Neural cell (in vitro differentiated cells): ENCODE results near the gene GNAI1.

Experiments
- CTCF ChIP-seq: fragments of 450-650 bp; IDR thresholded peaks from 2 replicates; pipeline ENCODE4 v1.5.1; 2014; ENCODE audit warnings: antibody characterized with exemption, mild to moderate bottlenecking, moderate library complexity; ENCODE audit not compliant: poor library complexity, severe bottlenecking
- EZH2 ChIP-seq: fragments of 200-600, 300-800 bp; shearing (Covaris generic), sonication (generic); IDR thresholded peaks from 2 replicates; pipeline ENCODE4 v1.6.1; 2014; ENCODE audit warnings: antibody characterized with exemption, low read length, borderline replicate concordance, mild to moderate bottlenecking; ENCODE audit not compliant: insufficient read depth, poor library complexity, severe bottlenecking
- MXI1 ChIP-seq: fragments of 450-650 bp; conservative IDR thresholded peaks from 2 replicates; pipeline ENCODE4 v1.6.1; 2014; ENCODE audit warnings: antibody characterized with exemption, mild to moderate bottlenecking; ENCODE audit not compliant: poor library complexity, severe bottlenecking
- POLR2AphosphoS5 ChIP-seq: IDR thresholded peaks from 2 replicates; pipeline ENCODE4 v1.6.1; 2012
- RAD21 ChIP-seq: fragments of 450-650 bp; conservative IDR thresholded peaks from 2 replicates; pipeline ENCODE4 v1.6.1; 2014; ENCODE audit warnings: antibody characterized with exemption, mild to moderate bottlenecking, moderate library complexity
- TAF1 ChIP-seq: IDR thresholded peaks from 2 replicates; pipeline ENCODE4 v1.6.1; 2012; ENCODE audit warnings: low read depth

GRCh38 chr7:80146545-80147182 lies 12.0 kb downstream of the GNAI1 start:
- TF ChIP-seq CTCF (no peak), EZH2 (no peak), MXI1 (no peak), TAF1 (no peak), RAD21 (no peak), POLR2AphosphoS5 (no peak)
